Fibroblast of skin of left biceps (primary cell): ENCODE results near the gene TRPM8.
"Not testable (repeated sequence)": the region's sequence is repeated elsewhere in the genome, so short reads cannot be mapped to it uniquely, and the experiment has no call there.

Experiments
- DNase-seq, 2 experiments: peaks; one replicate each; pipeline ENCODE4 v3.0.0-alpha.2; 2013; ENCODE audit warnings: low read depth in 2 of 2

Gene TRPM8

GRCh38 chr2:233936089-233936488 lies 18.9 kb downstream of the TRPM8 start:
- DNase-seq = no peak

- DNase-seq = no peak
These were observed 21.6 kb downstream of the TRPM8 start for GRCh38 chr2:233938676-233939370.

- no peak for DNase-seq
These were observed 23.5 kb downstream of the TRPM8 start for GRCh38 chr2:233940376-233941276.

- no peak for DNase-seq
These were observed 25.6 kb downstream of the TRPM8 start for GRCh38 chr2:233942731-233943130.

GRCh38 chr2:233944269-233944668 lies 27.1 kb downstream of the TRPM8 start:
- DNase-seq = no peak

GRCh38 chr2:233944722-233945121 lies 27.5 kb downstream of the TRPM8 start:
- no peak for DNase-seq

- DNase-seq = no peak
These were observed 28.0 kb downstream of the TRPM8 start for GRCh38 chr2:233945146-233945545.

- DNase-seq = no peak
These were observed 33.1 kb downstream of the TRPM8 start for GRCh38 chr2:233950078-233950825.

GRCh38 chr2:233952335-233952734 lies 35.2 kb downstream of the TRPM8 start:
- DNase-seq = no peak

GRCh38 chr2:233953087-233953801 lies 36.1 kb downstream of the TRPM8 start:
- DNase-seq = no peak

- DNase-seq = no peak
These were observed 43.0 kb downstream of the TRPM8 start for GRCh38 chr2:233960203-233960602.

GRCh38 chr2:233961905-233962304 lies 44.7 kb downstream of the TRPM8 start:
- DNase-seq = no peak

- DNase-seq = no peak
These were observed 47.4 kb downstream of the TRPM8 start for GRCh38 chr2:233964581-233964980.

GRCh38 chr2:233965032-233965603 lies 47.9 kb downstream of the TRPM8 start:
- no peak for DNase-seq

- DNase-seq = not testable (repeated sequence)
These were observed 48.5 kb downstream of the TRPM8 start for GRCh38 chr2:233965646-233966045.

- no peak for DNase-seq
These were observed 49.2 kb downstream of the TRPM8 start for GRCh38 chr2:233966388-233966787.

GRCh38 chr2:233967164-233967563 lies 50.0 kb downstream of the TRPM8 start:
- DNase-seq = no peak

GRCh38 chr2:233968556-233968955 lies 51.4 kb downstream of the TRPM8 start:
- no peak for DNase-seq

- not testable (repeated sequence) for DNase-seq
These were observed 55.3 kb downstream of the TRPM8 start for GRCh38 chr2:233972460-233972859.

GRCh38 chr2:233972941-233973575 lies 55.9 kb downstream of the TRPM8 start:
- DNase-seq = no peak

GRCh38 chr2:233973786-233974185 lies 56.6 kb downstream of the TRPM8 start:
- no peak for DNase-seq
